K562 (cell line): ENCODE results near the gene MIDN. TPM values are rescaled to one million over a fixed set of nuclear protein-coding genes. Genes with fewer than 3 reads are reported as not detected.

Experiments used
- ATF7 ChIP-seq: fragments of 450-650 bp; IDR thresholded peaks from 2 replicates; pipeline ENCODE4 v1.7.1; 2014; ENCODE audit warnings: mild to moderate bottlenecking, moderate library complexity
- E2F1 ChIP-seq: sonication (generic); formaldehyde crosslinking; IDR thresholded peaks from 2 replicates; pipeline ENCODE4 v1.8.1; 2023; ENCODE audit warnings: mild to moderate bottlenecking, missing genetic modification reagents, moderate library complexity
- E2F6 ChIP-seq, 2 experiments: IDR thresholded peaks; 2 replicates each; pipeline ENCODE4 v1.6.1; 2011; ENCODE audit warnings: borderline replicate concordance in 1 of 2, control low read depth in 1 of 2, low read depth in 1 of 2, low read length in 1 of 2, mild to moderate bottlenecking in 1 of 2, mixed read lengths in 1 of 2, moderate library complexity in 1 of 2; ENCODE audit not compliant: insufficient read depth in 1 of 2, insufficient read length in 1 of 2, poor library complexity in 1 of 2, severe bottlenecking in 1 of 2; ENCODE audit errors: extremely low read depth in 1 of 2
- GATAD2B ChIP-seq: fragments of 450-650 bp; IDR thresholded peaks from 2 replicates; pipeline ENCODE4 v1.6.1; 2017; ENCODE audit warnings: mild to moderate bottlenecking, borderline replicate concordance
- JUND ChIP-seq, 2 experiments: IDR thresholded peaks; 2 replicates in 1 of 2; 3 replicates in 1 of 2; pipeline ENCODE4 v1.6.1; 2011; ENCODE audit warnings: borderline replicate concordance in 2 of 2, low read depth in 2 of 2, low read length in 2 of 2, improper control_type of control experiment in 1 of 2, missing biosample characterization in 1 of 2, missing genetic modification characterization in 1 of 2, missing genetic modification reagents in 1 of 2
- KAT2B ChIP-seq: IDR thresholded peaks from one replicate; pipeline ENCODE4 v1.6.1; 2012; ENCODE audit warnings: low read depth, mild to moderate bottlenecking, control low read depth, inconsistent platforms, low read length, moderate library complexity
- LARP7 ChIP-seq: fragments of 450-650 bp; IDR thresholded peaks from 2 replicates; pipeline ENCODE4 v1.6.1; 2016
- NFE2 ChIP-seq: IDR thresholded peaks from 2 replicates; pipeline ENCODE4 v1.6.1; 2014; ENCODE audit warnings: antibody characterized with exemption, low read depth
- PYGO2 ChIP-seq: fragments of 450-650 bp; IDR thresholded peaks from 2 replicates; pipeline ENCODE4 v1.6.1; 2016; ENCODE audit warnings: mild to moderate bottlenecking, missing genetic modification characterization, moderate library complexity, missing compliant biosample characterization
- SMAD3 ChIP-seq: fragments of 450-650 bp; formaldehyde crosslinking; conservative IDR thresholded peaks from 2 replicates; pipeline ENCODE4 v1.4.0; 2020; ENCODE audit warnings: mild to moderate bottlenecking
- TOE1 ChIP-seq, 2 experiments: fragments of 450-650 bp in 1 of 2; sonication (generic) in 1 of 2; formaldehyde crosslinking in 1 of 2; IDR thresholded peaks; 2 replicates each; pipeline versions ENCODE4 v1.7.1 to v1.8.0; 2016 to 2022; ENCODE audit warnings: borderline replicate concordance in 2 of 2, mild to moderate bottlenecking in 2 of 2, antibody characterized with exemption in 1 of 2, inconsistent platforms in 1 of 2, low read depth in 1 of 2, missing genetic modification reagents in 1 of 2, moderate library complexity in 1 of 2
- ZKSCAN3 ChIP-seq: fragments of 250-450 bp; sonication (Bioruptor Pico); IDR thresholded peaks from 2 replicates; pipeline ENCODE4 v1.4.0; 2020
- ZNF121 ChIP-seq: sonication (generic); formaldehyde crosslinking; conservative IDR thresholded peaks from 2 replicates; pipeline ENCODE4 v1.8.0; 2022; ENCODE audit warnings: missing genetic modification reagents
- ZNF41 ChIP-seq: fragments of 250-450 bp; sonication (Bioruptor Pico); conservative IDR thresholded peaks from 2 replicates; pipeline ENCODE4 v1.4.0; 2020; ENCODE audit warnings: mild to moderate bottlenecking
- ZNF445 ChIP-seq: fragments of 250-450 bp; sonication (Bioruptor Pico); IDR thresholded peaks from 2 replicates; pipeline ENCODE4 v1.4.0; 2020; ENCODE audit warnings: low read depth, mild to moderate bottlenecking, moderate library complexity
- ZNF707 ChIP-seq: fragments of 250-450 bp; sonication (Bioruptor Pico); conservative IDR thresholded peaks from 2 replicates; pipeline ENCODE4 v1.8.0; 2022; ENCODE audit warnings: inconsistent platforms, mild to moderate bottlenecking, moderate library complexity
- polyA plus RNA-seq, 8 experiments: library from polyadenylated mRNA; depleted of rRNA in 4 of 8; stranded (reverse) in 5 of 8; unstranded in 3 of 8; fragments of >200 nt; fragmentation: Nextera tagmentation in 2 of 8; fragmentation: Illumina TruSeq in 1 of 8; extraction: Ambion mirVana in 2 of 8; extraction: Trizol in 1 of 8; gene quantifications; 2 replicates each; pipeline versions ENCODE4 v1.2.1 to v1.2.3, GENCODE V29; 2011 to 2014; ENCODE audit warnings: inconsistent platforms in 1 of 8, missing spikeins in 1 of 8
- total RNA-seq, 7 experiments: library from RNA; depleted of rRNA in 6 of 7; stranded (reverse); fragments of >200 nt in 6 of 7; fragmentation: Illumina TruSeq in 2 of 7; extraction: Trizol in 2 of 7; gene quantifications; 2 replicates each; pipeline versions ENCODE4 v1.2.1 to v1.2.3, GENCODE V29; 2011 to 2021; ENCODE audit warnings: low replicate concordance in 1 of 7
- TF ChIP-seq, protein P1 (sequence below): sonication (generic); formaldehyde crosslinking; IDR thresholded peaks from 2 replicates; pipeline ENCODE4 v1.8.1; 2023; ENCODE audit warnings: mild to moderate bottlenecking, missing genetic modification reagents
- TF ChIP-seq, protein P2 (sequence below): fragments of 250-450 bp; sonication (Bioruptor Pico); IDR thresholded peaks from 2 replicates; pipeline ENCODE4 v1.4.0; 2020; ENCODE audit warnings: borderline replicate concordance

The MIDN gene
- total and polyA plus RNA-seq, 9 of the 15 experiments (the other 6 are each of a cell fraction or from before 2014, with no cell fraction given) = 0.17 to 120 (median 10.1) TPM

DNA sequence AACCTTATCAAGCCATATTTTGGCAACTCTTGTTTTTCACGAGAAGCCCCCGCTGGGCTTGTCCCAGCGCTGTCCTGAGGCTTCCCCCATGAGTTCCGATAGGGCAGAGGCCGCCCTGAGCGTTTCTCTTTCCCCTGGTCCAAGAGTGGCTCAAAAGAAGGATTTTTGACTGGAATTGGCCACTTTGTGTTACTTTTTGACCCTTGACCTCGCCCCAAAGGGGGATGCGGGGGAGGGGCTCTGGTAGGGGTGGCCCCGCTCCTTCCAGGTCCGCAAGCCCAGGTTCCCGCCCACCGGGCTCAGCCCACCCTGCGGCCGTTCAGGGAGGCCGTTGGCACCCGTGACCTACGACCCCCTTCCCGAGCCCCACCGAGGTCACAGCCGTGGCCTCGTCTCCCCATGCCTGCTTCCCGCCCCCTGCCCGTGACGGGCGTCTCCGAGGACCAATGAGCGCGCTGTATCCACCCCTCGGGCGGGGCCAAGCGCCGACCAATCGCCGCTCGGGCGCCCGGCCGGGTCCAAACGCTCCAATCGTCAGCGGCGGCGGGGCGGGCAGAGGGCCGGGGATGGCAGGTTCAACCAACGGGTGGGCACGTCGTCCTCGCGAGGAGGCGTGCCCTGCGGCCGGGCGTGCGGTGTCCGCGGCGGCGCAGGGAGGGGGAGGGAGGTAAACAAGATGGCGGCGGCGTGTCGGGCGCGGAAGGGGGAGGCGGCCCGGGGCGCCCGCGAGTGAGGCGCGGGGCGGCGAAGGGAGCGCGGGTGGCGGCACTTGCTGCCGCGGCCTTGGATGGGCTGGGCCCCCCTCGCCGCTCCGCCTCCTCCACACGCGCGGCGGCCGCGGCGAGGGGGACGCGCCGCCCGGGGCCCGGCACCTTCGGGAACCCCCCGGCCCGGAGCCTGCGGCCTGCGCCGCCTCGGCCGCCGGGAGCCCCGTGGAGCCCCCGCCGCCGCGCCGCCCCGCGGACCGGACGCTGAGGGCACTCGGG lies 43.0 kb upstream of the MIDN start, which contains the start of gene STK11 (continued):
- TF ChIP-seq, protein P1, sequence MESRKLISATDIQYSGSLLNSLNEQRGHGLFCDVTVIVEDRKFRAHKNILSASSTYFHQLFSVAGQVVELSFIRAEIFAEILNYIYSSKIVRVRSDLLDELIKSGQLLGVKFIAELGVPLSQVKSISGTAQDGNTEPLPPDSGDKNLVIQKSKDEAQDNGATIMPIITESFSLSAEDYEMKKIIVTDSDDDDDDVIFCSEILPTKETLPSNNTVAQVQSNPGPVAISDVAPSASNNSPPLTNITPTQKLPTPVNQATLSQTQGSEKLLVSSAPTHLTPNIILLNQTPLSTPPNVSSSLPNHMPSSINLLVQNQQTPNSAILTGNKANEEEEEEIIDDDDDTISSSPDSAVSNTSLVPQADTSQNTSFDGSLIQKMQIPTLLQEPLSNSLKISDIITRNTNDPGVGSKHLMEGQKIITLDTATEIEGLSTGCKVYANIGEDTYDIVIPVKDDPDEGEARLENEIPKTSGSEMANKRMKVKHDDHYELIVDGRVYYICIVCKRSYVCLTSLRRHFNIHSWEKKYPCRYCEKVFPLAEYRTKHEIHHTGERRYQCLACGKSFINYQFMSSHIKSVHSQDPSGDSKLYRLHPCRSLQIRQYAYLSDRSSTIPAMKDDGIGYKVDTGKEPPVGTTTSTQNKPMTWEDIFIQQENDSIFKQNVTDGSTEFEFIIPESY (CRISPR knock-in tag) = no peak
- no peak for TF ChIP-seq E2F1 (CRISPR knock-in tag)
- TF ChIP-seq PYGO2 = no peak
- TF ChIP-seq LARP7 = no peak
- TF ChIP-seq SMAD3 (CRISPR knock-in tag) = no peak
- no peak for TF ChIP-seq ZNF121
- TF ChIP-seq ATF7 = peak; percentile 63; the same call in 1 of the 2 replicates
- 0 out of 2 replicates have a peak, but pooled peaks have one; percentile 8 for TF ChIP-seq ZNF41 (CRISPR knock-in tag)
- no peak for TF ChIP-seq JUND (IDR thresholded peaks at IDR 0.05; ENCODE audit: borderline replicate concordance, low read depth, low read length)
- no peak; the same call in 2 of the 3 replicates for TF ChIP-seq JUND (tag; IDR thresholded peaks at IDR 0.05; ENCODE audit: borderline replicate concordance, low read depth, low read length)
- peak; percentile 56; the same call in 1 of the 2 replicates for TF ChIP-seq ZNF707
- TF ChIP-seq, protein P2, sequence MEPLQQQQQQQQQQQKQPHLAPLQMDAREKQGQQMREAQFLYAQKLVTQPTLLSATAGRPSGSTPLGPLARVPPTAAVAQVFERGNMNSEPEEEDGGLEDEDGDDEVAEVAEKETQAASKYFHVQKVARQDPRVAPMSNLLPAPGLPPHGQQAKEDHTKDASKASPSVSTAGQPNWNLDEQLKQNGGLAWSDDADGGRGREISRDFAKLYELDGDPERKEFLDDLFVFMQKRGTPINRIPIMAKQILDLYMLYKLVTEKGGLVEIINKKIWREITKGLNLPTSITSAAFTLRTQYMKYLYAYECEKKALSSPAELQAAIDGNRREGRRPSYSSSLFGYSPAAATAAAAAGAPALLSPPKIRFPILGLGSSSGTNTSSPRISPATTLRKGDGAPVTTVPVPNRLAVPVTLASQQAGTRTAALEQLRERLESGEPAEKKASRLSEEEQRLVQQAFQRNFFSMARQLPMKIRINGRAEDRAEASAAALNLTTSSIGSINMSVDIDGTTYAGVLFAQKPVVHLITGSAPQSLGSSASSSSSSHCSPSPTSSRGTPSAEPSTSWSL = no peak
- peak; percentile 89 to 92 for TF ChIP-seq E2F6 (IDR thresholded peaks at IDR 0.05; ENCODE audit: borderline replicate concordance in 1 of 2, extremely low read depth in 1 of 2, insufficient read depth in 1 of 2, insufficient read length in 1 of 2, low read depth in 1 of 2, low read length in 1 of 2, poor library complexity in 1 of 2, severe bottlenecking in 1 of 2)
- TF ChIP-seq GATAD2B = peak; percentile 58; the same call in 1 of the 2 replicates
- no peak for TF ChIP-seq ZKSCAN3 (CRISPR knock-in tag)
- TF ChIP-seq NFE2 = no peak
- TF ChIP-seq KAT2B = no peak
- TF ChIP-seq ZNF445 (CRISPR knock-in tag) = no peak
- TF ChIP-seq TOE1 (IDR thresholded peaks at IDR 0.05; ENCODE audit: borderline replicate concordance) = 0 out of 2 replicates have a peak, but pooled peaks have one; percentile 13
- no peak for TF ChIP-seq TOE1 (CRISPR knock-in tag; IDR thresholded peaks at IDR 0.05; ENCODE audit: borderline replicate concordance, low read depth)
